Hepatocyte (in vitro differentiated cells): ENCODE data around the gene LRFN3. TPM values are rescaled to one million over a fixed set of nuclear protein-coding genes. Genes with fewer than 3 reads are reported as not detected.
"Not testable (repeated sequence)": the region's sequence is repeated elsewhere in the genome, so short reads cannot be mapped to it uniquely, and the experiment has no call there.

Source experiments
- DNase-seq: peaks from one replicate; pipeline ENCODE4 v3.0.0-alpha.2; 2016; ENCODE audit warnings: low spot score
- H2AFZ ChIP-seq: fragments of 200-600 bp; sonication (generic); 2 replicates; pipeline ENCODE4 v1.6.0; 2016; ENCODE audit warnings: antibody characterized with exemption, mild to moderate bottlenecking
- H3K27ac ChIP-seq: fragments of 200-600 bp; sonication (generic); 2 replicates; pipeline ENCODE4 v1.5.1; 2016; ENCODE audit warnings: mild to moderate bottlenecking
- H3K27me3 ChIP-seq: fragments of 200-600 bp; sonication (generic); 2 replicates; pipeline ENCODE4 v1.6.1; 2016
- H3K36me3 ChIP-seq: fragments of 200-600 bp; sonication (generic); replicated peaks from 2 replicates; pipeline ENCODE4 v1.5.1; 2016; ENCODE audit warnings: low read depth; ENCODE audit not compliant: insufficient read depth
- H3K4me1 ChIP-seq: fragments of 200-600 bp; sonication (generic); 2 replicates; pipeline ENCODE4 v1.5.1; 2016; ENCODE audit warnings: mild to moderate bottlenecking, moderate library complexity; ENCODE audit not compliant: insufficient read depth
- H3K4me2 ChIP-seq: fragments of 200-600 bp; sonication (generic); 2 replicates; pipeline ENCODE4 v1.6.0; 2016
- H3K4me3 ChIP-seq: fragments of 200-600 bp; sonication (generic); 2 replicates; pipeline ENCODE4 v1.5.1; 2016; ENCODE audit warnings: mild to moderate bottlenecking
- H3K79me2 ChIP-seq: fragments of 200-600 bp; sonication (generic); 2 replicates; pipeline ENCODE4 v1.6.0; 2017; ENCODE audit warnings: mild to moderate bottlenecking
- H3K9me2 ChIP-seq: fragments of 200-600 bp; sonication (generic); replicated peaks from 2 replicates; pipeline ENCODE4 v1.6.0; 2017; ENCODE audit warnings: mild to moderate bottlenecking; ENCODE audit not compliant: insufficient read depth
- H3K9me3 ChIP-seq: fragments of 200-600 bp; sonication (generic); 2 replicates; pipeline ENCODE4 v1.5.1; 2016; ENCODE audit warnings: low read depth, mild to moderate bottlenecking
- H4K20me1 ChIP-seq: fragments of 200-600 bp; sonication (generic); 2 replicates; pipeline ENCODE4 v1.6.0; 2016; ENCODE audit warnings: mild to moderate bottlenecking; ENCODE audit not compliant: insufficient read depth, poor library complexity, severe bottlenecking
- CTCF ChIP-seq: fragments of 200-600 bp; sonication (generic); IDR thresholded peaks from 2 replicates; pipeline ENCODE4 v1.5.1; 2016; ENCODE audit warnings: antibody characterized with exemption, mild to moderate bottlenecking; ENCODE audit not compliant: poor library complexity
- EZH2 ChIP-seq: fragments of 200-600 bp; sonication (generic); IDR thresholded peaks from 2 replicates; pipeline ENCODE4 v1.6.1; 2016; ENCODE audit warnings: antibody characterized with exemption, mild to moderate bottlenecking, borderline replicate concordance
- EZH2phosphoT487 ChIP-seq: fragments of 200-600 bp; sonication (generic); IDR thresholded peaks from one replicate; pipeline ENCODE4 v1.6.1; 2018; ENCODE audit warnings: antibody characterized with exemption, mild to moderate bottlenecking, low read depth, moderate library complexity; ENCODE audit not compliant: unreplicated experiment, severe bottlenecking
- WGBS: methylation state at CpG from one replicate; pipeline ENCODE4 v1.1.6; 2016; ENCODE audit warnings: low lambda C conversion rate; ENCODE audit errors: missing lambda C conversion rate; 5-methylcytosine and 5-hydroxymethylcytosine counted together
- polyA plus RNA-seq: library from polyadenylated mRNA; unstranded; fragments of >200 nt; fragmentation: Nextera tagmentation; extraction: Ambion mirVana; gene quantifications from 2 replicates; pipeline ENCODE4 v1.2.1, GENCODE V29; 2016
- total RNA-seq: library from RNA; depleted of rRNA; stranded (reverse); fragments of >200 nt; gene quantifications from 2 replicates; pipeline ENCODE4 v1.2.3, GENCODE V29; 2014

LRFN3 gene
- total and polyA plus RNA-seq, 2 experiments from 2014 or later = 4.7 to 19.2 TPM

- Histone ChIP-seq H3K27me3 (no peaks in the 10 kb centered on the region), H3K9me2 (no peaks in the 10 kb centered on the region), H3K79me2 (no peaks in the 10 kb centered on the region), H4K20me1 (no peaks in the 10 kb centered on the region), H3K4me2 (no peak within 1 kb of the TSS), H3K9me3 (no peaks in the 10 kb centered on the region), H3K36me3 (no peaks in the 10 kb centered on the region), H3K4me1 (no peaks in the 10 kb centered on the region), H3K27ac (no peak within 1 kb of the TSS), H2AFZ (no peak within 1 kb of the TSS), H3K4me3 (no peak within 1 kb of the TSS)
- no peak for TF ChIP-seq EZH2
- TF ChIP-seq CTCF = no peak
- TF ChIP-seq EZH2phosphoT487 = no peak
- whole genome bisulfite sequencing = 81% methylated on average over 9 of the region's 9 CpGs
- DNase-seq = no peak
Measured at GRCh38 chr19:35908010-35908441, 28.1 kb upstream of the LRFN3 start, which contains the start of gene TYROBP. TSS of gene TYROBP (minus strand) at chr19:35908295. CDS start at chr19:35908228, 67 bp downstream.

- DNase-seq = no peak
- 83% methylated on average over 10 of the region's 10 CpGs for WGBS
- Histone ChIP-seq H3K4me3 (no peak overlapping the region), H3K27me3 (no peaks in the 10 kb centered on the region), H2AFZ (no peak overlapping the region), H3K9me3 (no peaks in the 10 kb centered on the region), H4K20me1 (no peaks in the 10 kb centered on the region), H3K36me3 (no peaks in the 10 kb centered on the region), H3K79me2 (no peaks in the 10 kb centered on the region), H3K4me2 (no peak overlapping the region), H3K4me1 (no peaks in the 10 kb centered on the region), H3K9me2 (no peaks in the 10 kb centered on the region), H3K27ac (no peak overlapping the region)
- TF ChIP-seq CTCF (no peak), EZH2phosphoT487 (no peak), EZH2 (no peak)
Measured at GRCh38 chr19:35908973-35909683, 27.0 kb upstream of the LRFN3 start.

- H4K20me1 ChIP-seq = no peaks in the 10 kb centered on the region
- no peak overlapping the region for H3K27ac ChIP-seq
- no peaks in the 10 kb centered on the region for H3K36me3 ChIP-seq
- H2AFZ ChIP-seq = no peak overlapping the region
- H3K9me3 ChIP-seq = no peaks in the 10 kb centered on the region
- no peaks in the 10 kb centered on the region for H3K9me2 ChIP-seq
- H3K4me3 ChIP-seq = no peak overlapping the region
- H3K27me3 ChIP-seq = no peaks in the 10 kb centered on the region
- H3K4me2 ChIP-seq = no peak overlapping the region
- no peaks in the 10 kb centered on the region for H3K4me1 ChIP-seq
- TF ChIP-seq EZH2 (no peak), EZH2phosphoT487 (no peak)
- H3K79me2 ChIP-seq = no peaks in the 10 kb centered on the region
- 88% methylated on average over 6 of the region's 6 CpGs for WGBS
- DNase-seq = no peak
Measured at GRCh38 chr19:35909684-35910035, 26.5 kb upstream of the LRFN3 start.

GRCh38 chr19:35910355-35910754 is 25.8 kb upstream of the LRFN3 start:
- H3K4me2 ChIP-seq, H3K9me3 ChIP-seq, H3K9me2 ChIP-seq, DNase-seq, H4K20me1 ChIP-seq, H3K4me3 ChIP-seq, H2AFZ ChIP-seq, H3K27ac ChIP-seq, H3K36me3 ChIP-seq, H3K27me3 ChIP-seq, H3K79me2 ChIP-seq, H3K4me1 ChIP-seq: not testable (repeated sequence)
- WGBS = 93% methylated on average over 14 of the region's 14 CpGs
